Heart right ventricle (tissue), 16 donors: ENCODE measurements around the gene PPP6R1. TPM values are rescaled to one million over a fixed set of nuclear protein-coding genes. Genes with fewer than 3 reads are reported as not detected.

Experiments used
- ATAC-seq, 8 donors: fragments of 200-7000 bp; cut with Tn5 transposase; one replicate each; pipeline ENCODE4 v1.9.1; 2020; ENCODE audit warnings: mild to moderate bottlenecking in 8 of 8, moderate library complexity in 8 of 8, moderate number of reproducible peaks in 1 of 8
- DNase-seq, 2 donors: peaks; one replicate each; pipeline ENCODE4 v3.0.0-alpha.2; 2020
- H3K27ac ChIP-seq, 10 donors: fragments of 200-600 bp; sonication (generic) in 2 of 10; one replicate each; pipeline versions ENCODE4 v1.5.0 to v1.8.0; 2020 to 2022; ENCODE audit warnings: mild to moderate bottlenecking in 3 of 10
- H3K27me3 ChIP-seq, 7 donors: fragments of 200-600 bp; one replicate each; pipeline ENCODE4 v1.8.0; 2021 to 2022; ENCODE audit warnings: mild to moderate bottlenecking in 2 of 7
- H3K36me3 ChIP-seq, 9 donors: fragments of 200-600 bp; sonication (generic) in 1 of 9; one replicate each; pipeline versions ENCODE4 v1.5.0 to v1.8.0; 2020 to 2022; ENCODE audit warnings: mild to moderate bottlenecking in 2 of 9
- H3K4me1 ChIP-seq, 9 donors: fragments of 200-600 bp; sonication (generic) in 1 of 9; one replicate each; pipeline versions ENCODE4 v1.5.0 to v1.8.0; 2020 to 2022; ENCODE audit warnings: mild to moderate bottlenecking in 4 of 9
- H3K4me3 ChIP-seq, 10 donors: fragments of 200-600 bp; sonication (generic) in 2 of 10; one replicate each; pipeline versions ENCODE4 v1.5.0 to v1.8.0; 2020 to 2022; ENCODE audit warnings: mild to moderate bottlenecking in 7 of 10, moderate library complexity in 2 of 10
- H3K9me3 ChIP-seq, 11 donors: fragments of 200-600 bp in 10 of 11; sonication (generic) in 2 of 11; one replicate each; pipeline versions ENCODE4 v1.5.0 to v1.8.0; 2013 to 2022; ENCODE audit warnings: mild to moderate bottlenecking in 2 of 11, control low read depth in 1 of 11, moderate library complexity in 1 of 11
- CTCF ChIP-seq, 9 donors: fragments of 200-600 bp; sonication (generic) in 2 of 9; IDR thresholded peaks; one replicate each; pipeline versions ENCODE4 v1.5.0 to v1.8.0; 2021 to 2022; ENCODE audit warnings: antibody characterized with exemption in 9 of 9, mild to moderate bottlenecking in 5 of 9, moderate library complexity in 1 of 9
- WGBS, 2 donors: extraction: QIAGEN DNeasy Blood & Tissue Kit; methylation state at CpG; one replicate each; pipeline ENCODE4 v1.1.7; 2013; ENCODE audit warnings: inconsistent platforms in 1 of 2; 5-methylcytosine and 5-hydroxymethylcytosine counted together
- intact Hi-C, 10 donors: fragments of 100-400 bp; cut with DNase I; formaldehyde crosslinking; loops; one replicate each; pipeline versions ENCODE4 v1.11.1 to v1.14.2; 2022
- long read RNA-seq, 3 donors: library from polyadenylated mRNA; unstranded; transcript quantifications; one replicate each; pipeline ENCODE4 v2.0.0, GENCODE V29; 2020 to 2021
- polyA plus RNA-seq, 2 donors: library from polyadenylated mRNA; stranded (reverse); fragments of 200-250 nt; gene quantifications; one replicate each; pipeline ENCODE4 v1.2.3, GENCODE V29; 2013
- total RNA-seq, 10 donors: library from RNA; stranded (reverse); fragmentation: NEBNext Ultra II Directional in 3 of 10; extraction: Animal tissue kit (Norgen Biotek cat#: 25700) in 3 of 10; gene quantifications; one replicate each; pipeline versions ENCODE4 v1.2.1 to v1.2.4, GENCODE V29; 2021 to 2023
- donor health status: Arrhythmogenic right ventricular cardiomyopathy.
- donor health status: ischemic (EF 13 %, LVEDD 7.1; RV severe dilation, severe dysfunction).
- donor health status: healthy with polysubstance abuse.
- donor health status: DM: no; HTN: yes; CAD: no.
- donor health status: DM: no; HTN: no; CAD: no.
- donor health status: ischemic (EF 25% LVEDD 6.9; RV normal size, moderate dysfunction).
- donor health status: ischemic (EF 25% LVEDD 5.7; RV mildly dilated, moderate dysfunction).
- donor health status: healthy.
- donor health status: DM: yes; HTN: yes; CAD: no.
- donor health status: Ischemic cardiomyopathy.
- donor health status: ischemic (EF 35%, LVEDD 5.7; RV mildly dilated, moderate dysfunction).
- donor health status: nonischemic (EF 11% LVEDD 7.7; RV severe dilation, severe dysfunction).
- donor health status: DM: yes; HTN: yes; CAD: no.
- donor health status: PGD.
- donor health status: ischemic (EF 29% LVEDD 5.4; RV normal size, mild dysfunction).
- donor health status: nonischemic (EF 23%, LVEDD 6.1; RV moderate dilation, normal function).

PPP6R1 gene, protein sequence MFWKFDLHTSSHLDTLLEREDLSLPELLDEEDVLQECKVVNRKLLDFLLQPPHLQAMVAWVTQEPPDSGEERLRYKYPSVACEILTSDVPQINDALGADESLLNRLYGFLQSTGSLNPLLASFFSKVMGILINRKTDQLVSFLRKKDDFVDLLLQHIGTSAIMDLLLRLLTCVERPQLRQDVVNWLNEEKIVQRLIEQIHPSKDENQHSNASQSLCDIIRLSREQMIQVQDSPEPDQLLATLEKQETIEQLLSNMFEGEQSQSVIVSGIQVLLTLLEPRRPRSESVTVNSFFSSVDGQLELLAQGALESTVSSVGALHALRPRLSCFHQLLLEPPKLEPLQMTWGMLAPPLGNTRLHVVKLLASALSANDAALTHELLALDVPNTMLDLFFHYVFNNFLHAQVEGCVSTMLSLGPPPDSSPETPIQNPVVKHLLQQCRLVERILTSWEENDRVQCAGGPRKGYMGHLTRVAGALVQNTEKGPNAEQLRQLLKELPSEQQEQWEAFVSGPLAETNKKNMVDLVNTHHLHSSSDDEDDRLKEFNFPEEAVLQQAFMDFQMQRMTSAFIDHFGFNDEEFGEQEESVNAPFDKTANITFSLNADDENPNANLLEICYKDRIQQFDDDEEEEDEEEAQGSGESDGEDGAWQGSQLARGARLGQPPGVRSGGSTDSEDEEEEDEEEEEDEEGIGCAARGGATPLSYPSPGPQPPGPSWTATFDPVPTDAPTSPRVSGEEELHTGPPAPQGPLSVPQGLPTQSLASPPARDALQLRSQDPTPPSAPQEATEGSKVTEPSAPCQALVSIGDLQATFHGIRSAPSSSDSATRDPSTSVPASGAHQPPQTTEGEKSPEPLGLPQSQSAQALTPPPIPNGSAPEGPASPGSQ
- 10 to 100 TPM; 31.1 to 51.3 (median 39.0) TPM for total RNA-seq
- 10 to 100 TPM; 36.8 to 38.0 TPM for polyA plus RNA-seq
- long read RNA-seq, donor 1, transcript PPP6R1-201 (24 exons, 3,961 nt): major isoform, 44 of 87 reads
- long read RNA-seq, donor 1, partial matches to known transcripts: 28 of 87 reads
- long read RNA-seq, donor 1, other reads (novel, unspliced or antisense): 15 of 87 reads
- long read RNA-seq, donor 2, transcript PPP6R1-201 (24 exons, 3,961 nt): major isoform, 33 of 73 reads
- long read RNA-seq, donor 2, partial matches to known transcripts: 22 of 73 reads
- long read RNA-seq, donor 2, other reads (novel, unspliced or antisense): 15 of 73 reads
- long read RNA-seq, donor 3, transcript PPP6R1-201 (24 exons, 3,961 nt): major isoform, 10 of 63 reads
- long read RNA-seq, donor 3, transcript PPP6R1-204 (7 exons, 2,389 nt): minor isoform, 6 of 63 reads
- long read RNA-seq, donor 3, partial matches to known transcripts: 35 of 63 reads
- long read RNA-seq, donor 3, other reads (novel, unspliced or antisense): 10 of 63 reads

GRCh38 chr19:55258828-55259539 lies at the start of gene PPP6R1:
TSS of gene PPP6R1 (minus strand) at chr19:55259017. CDS start at chr19:55247103, 11,914 bp downstream.
- 0% methylated on average over 72 to 76 of the region's 76 CpGs for WGBS, 2 donors
- DNase-seq (peak; percentile 98), ATAC-seq (peak; percentile 94 to 98 (median 96))
- Histone ChIP-seq H3K27ac (peak within 1 kb of the TSS; percentile 78 to 98 (median 92)), H3K4me3 (peak within 1 kb of the TSS; percentile 68 to 99 (median 94)), H3K9me3 (no peaks in the 10 kb centered on the region), H3K27me3 (no peaks in the 10 kb centered on the region), H3K4me1 (peaks cover 11 to 51% (median 48%) of the 10 kb centered on the region in 9 donors), H3K36me3 (peaks cover 0 to 10% (median 0%) of the 10 kb centered on the region in 9 donors)
- no peak for TF ChIP-seq CTCF (IDR thresholded peaks at IDR 0.05)
- intact Hi-C loops: loop anchor here in 2 of 10 donors (5.0 kb wide), 2 partner anchors 42 to 148 kb away; partner anchors contain the start of gene UBE2S (in 1 of the 2)

GRCh38 chr19:55308281-55308680 lies 49.5 kb upstream of the PPP6R1 start:
- peaks cover 0 to 44% (median 0%) of the 10 kb centered on the region in 9 donors for H3K36me3 ChIP-seq
- DNase-seq: no peak
- no peaks in the 10 kb centered on the region for H3K4me1 ChIP-seq
- no peak overlapping the region for H3K4me3 ChIP-seq
- 96 to 97% methylated on average over 11 of the region's 11 CpGs for WGBS, 2 donors
- H3K27ac ChIP-seq: no peak overlapping the region
- no peaks in the 10 kb centered on the region for H3K27me3 ChIP-seq
- TF ChIP-seq CTCF (IDR thresholded peaks at IDR 0.05): no peak
- intact Hi-C loops: loop anchor here in 4 of 10 donors (5.0 to 10.0 kb wide), 3 partner anchors 64 to 107 kb away; partner anchors contain the start of genes RPL28 (in 2 of the 4), TMEM238 (in 2 of the 4) and IL11 (in 1 of the 4)
- peaks cover 0 to 6% (median 0%) of the 10 kb centered on the region in 11 donors for H3K9me3 ChIP-seq
- ATAC-seq: no peak

DNA sequence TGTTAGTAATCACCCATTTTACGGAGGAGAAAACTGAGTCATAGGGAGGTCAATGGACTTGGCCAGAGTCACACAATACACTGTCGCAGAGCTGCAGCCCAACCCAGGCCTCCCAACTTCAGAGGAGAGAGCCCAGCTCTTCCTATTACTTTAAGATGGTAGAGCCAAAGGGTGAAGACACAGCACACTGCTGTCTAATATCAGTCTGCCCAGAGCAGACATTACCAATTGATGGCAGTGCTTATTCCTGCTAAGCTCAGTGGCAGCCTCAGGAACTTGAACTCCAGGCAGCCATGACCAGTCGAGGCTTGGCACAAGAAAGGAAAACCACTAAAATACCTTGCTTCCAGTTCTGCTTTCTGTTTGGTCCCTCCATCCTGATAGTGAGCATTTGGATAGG lies 47.9 kb upstream of the PPP6R1 start:
- peaks cover 0 to 4% (median 0%) of the 10 kb centered on the region in 9 donors for H3K4me1 ChIP-seq
- WGBS, 2 donors: 83 to 90% methylated on average over 3 of the region's 3 CpGs
- intact Hi-C loops: loop anchor here in 4 of 10 donors (5.0 to 10.0 kb wide), 3 partner anchors 66 to 108 kb away; partner anchors contain the start of genes RPL28 (in 2 of the 4), TMEM238 (in 2 of the 4) and IL11 (in 1 of the 4)
- H3K9me3 ChIP-seq: peaks cover 0 to 6% (median 0%) of the 10 kb centered on the region in 11 donors
- DNase-seq: no peak
- no peak overlapping the region for H3K4me3 ChIP-seq
- H3K36me3 ChIP-seq: peaks cover 0 to 52% (median 0%) of the 10 kb centered on the region in 9 donors
- no peak for TF ChIP-seq CTCF (IDR thresholded peaks at IDR 0.05)
- H3K27ac ChIP-seq: no peak overlapping the region
- no peaks in the 10 kb centered on the region for H3K27me3 ChIP-seq
- ATAC-seq: no peak
